HUES64 (cell line): ENCODE measurements around the gene RANBP6. TPM values are rescaled to one million over a fixed set of nuclear protein-coding genes. Genes with fewer than 3 reads are reported as not detected.
A peak's percentile ranks its signal among the peaks of the same experiment; 100 is the strongest.
"Not testable (repeated sequence)": the region's sequence is repeated elsewhere in the genome, so short reads cannot be mapped to it uniquely, and the experiment has no call there.

Experiments
- H3K27ac ChIP-seq: 2 replicates; pipeline ENCODE4 v1.7.0; 2013; ENCODE audit warnings: low read depth, low read length, inconsistent platforms
- H3K27me3 ChIP-seq: 2 replicates; pipeline ENCODE4 v1.6.1; 2013; ENCODE audit warnings: mild to moderate bottlenecking, low read length; ENCODE audit not compliant: insufficient read depth
- H3K36me3 ChIP-seq: 2 replicates; pipeline ENCODE4 v1.6.1; 2013; ENCODE audit warnings: mild to moderate bottlenecking, low read length; ENCODE audit not compliant: insufficient read depth
- H3K4me1 ChIP-seq: 2 replicates; pipeline ENCODE4 v1.6.1; 2013; ENCODE audit warnings: mild to moderate bottlenecking, low read length, moderate library complexity; ENCODE audit not compliant: insufficient read depth
- H3K4me3 ChIP-seq: 2 replicates; pipeline ENCODE4 v1.5.1; 2013; ENCODE audit warnings: mild to moderate bottlenecking, low read length, moderate library complexity
- H3K9ac ChIP-seq: 2 replicates; pipeline ENCODE4 v1.6.1; 2013; ENCODE audit warnings: mild to moderate bottlenecking, low read depth, low read length
- H3K9me3 ChIP-seq: 2 replicates; pipeline ENCODE4 v1.6.1; 2013; ENCODE audit warnings: low read depth, low read length; ENCODE audit not compliant: insufficient read depth
- WGBS: fragments of 150-250, 120-280 bp; methylation state at CpG from one replicate; pipeline ENCODE4 v1.1.7; 2013; ENCODE audit warnings: missing lambda C conversion rate; 5-methylcytosine and 5-hydroxymethylcytosine counted together
- polyA plus RNA-seq, 2 experiments: library from polyadenylated mRNA; stranded (reverse); fragments of 50-300 nt; gene quantifications; one replicate each; pipeline ENCODE4 v1.2.3, GENCODE V29; 2013

Gene RANBP6
- polyA plus RNA-seq (2013, experiment 1 of 2), result 16.8 TPM
- polyA plus RNA-seq (2013, experiment 2 of 2), result 17.0 TPM

DNA sequence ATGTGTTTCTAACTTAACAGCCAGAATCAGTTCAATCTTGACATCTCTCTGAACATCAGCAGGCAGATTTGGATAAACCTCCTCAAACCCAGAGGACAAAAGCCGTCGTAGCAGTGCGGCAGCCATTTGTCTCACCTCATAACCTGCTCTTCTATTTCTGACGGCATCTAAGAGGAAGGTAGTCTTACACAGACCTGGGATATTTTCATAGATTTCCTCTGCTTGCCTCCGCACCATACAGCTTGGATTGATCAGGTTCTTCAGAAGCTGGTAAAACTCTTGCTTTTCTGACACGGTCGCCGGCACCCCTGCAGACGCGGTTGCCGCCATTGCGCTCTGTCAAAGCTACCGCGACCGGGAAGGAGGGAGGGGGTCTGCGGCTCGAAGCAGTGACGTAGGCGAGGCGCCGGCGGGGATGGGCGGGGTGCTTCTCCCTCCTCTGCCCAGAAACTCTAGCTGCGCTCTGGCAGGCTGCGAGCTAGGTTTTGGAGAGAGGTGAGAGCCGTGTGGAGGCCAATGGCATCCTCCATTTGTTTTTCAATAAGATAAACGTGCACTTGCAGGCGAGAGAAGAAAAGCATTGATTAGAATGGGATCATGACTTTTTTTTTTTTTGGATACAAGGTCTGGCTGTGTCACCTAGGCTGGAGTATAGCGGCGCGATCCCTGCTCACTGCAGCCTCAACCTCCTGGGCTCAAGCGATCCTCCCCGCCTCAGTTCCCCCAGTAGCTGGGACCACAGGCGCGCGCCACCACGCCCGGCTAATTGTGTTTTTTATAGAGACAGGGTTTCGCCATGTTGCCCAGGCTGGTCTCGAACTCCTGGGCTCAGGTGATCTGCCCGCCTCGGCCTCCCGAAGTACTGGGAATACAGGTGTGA, at the start of gene RANBP6:
Gene RANBP6 (minus strand): TSS at position 347 of the 880 bp plus-strand sequence. CDS start 17 bp downstream, at position 330.
- H3K27ac ChIP-seq, result peak within 1 kb of the TSS; percentile 74
- H3K9ac ChIP-seq, result peak within 1 kb of the TSS; percentile 95
- H3K9me3 ChIP-seq, result no peaks in the 10 kb centered on the region
- peak within 1 kb of the TSS; percentile 95 for H3K4me3 ChIP-seq
- WGBS, result 28% methylated on average over 43 of the region's 43 CpGs
- H3K36me3 ChIP-seq, result peaks cover 35% of the 10 kb centered on the region
- H3K27me3 ChIP-seq, result no peaks in the 10 kb centered on the region
- peaks cover 5% of the 10 kb centered on the region; the same call in 1 of the 2 replicates for H3K4me1 ChIP-seq

DNA sequence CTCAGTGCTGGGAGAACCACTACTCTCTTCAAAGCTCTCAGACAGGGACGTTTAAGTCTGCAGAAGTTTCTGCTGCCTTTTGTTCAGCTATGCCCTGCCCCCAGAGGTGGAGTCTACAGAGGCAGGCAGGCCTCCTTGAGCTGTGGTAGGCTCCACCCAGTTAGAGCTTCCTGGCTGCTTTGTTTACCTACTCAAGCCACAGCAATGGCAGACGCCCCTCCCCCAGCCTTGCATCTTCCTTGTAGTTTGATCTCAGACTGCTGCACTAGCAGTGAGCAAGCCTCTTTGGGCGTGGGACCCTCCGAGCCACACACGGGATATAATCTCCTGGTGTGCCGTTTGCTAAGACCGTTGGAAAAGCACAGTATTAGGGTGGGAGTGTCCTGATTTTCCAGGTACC, 47.7 kb upstream of the RANBP6 start:
- H3K9ac ChIP-seq, H3K36me3 ChIP-seq, H3K4me1 ChIP-seq, H3K27ac ChIP-seq, H3K27me3 ChIP-seq, H3K4me3 ChIP-seq: not testable (repeated sequence)
- 93% methylated on average over 7 of the region's 7 CpGs for WGBS
- peaks cover 17% of the 10 kb centered on the region for H3K9me3 ChIP-seq

DNA sequence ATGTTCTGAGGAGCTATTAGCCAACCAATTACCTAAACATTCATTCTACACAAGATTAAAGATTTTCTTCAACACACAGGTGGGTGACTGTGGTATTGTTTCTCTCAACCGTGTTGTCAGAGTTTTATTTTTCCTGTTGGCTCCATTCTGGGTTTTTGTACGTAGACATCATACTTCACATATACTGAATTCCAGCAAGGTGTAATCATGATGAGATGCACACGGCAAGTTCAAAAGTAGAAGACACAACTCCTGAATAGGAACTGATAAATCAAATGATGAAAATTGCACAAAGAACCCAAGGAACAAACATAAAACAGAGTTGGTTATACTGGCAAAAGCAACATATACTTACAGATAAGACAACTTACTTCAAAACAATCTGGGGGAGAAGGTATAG, 40.2 kb upstream of the RANBP6 start:
- Histone ChIP-seq H3K4me1 (no peaks in the 10 kb centered on the region), H3K36me3 (no peaks in the 10 kb centered on the region), H3K27ac (no peak overlapping the region), H3K27me3 (no peaks in the 10 kb centered on the region), H3K9ac (no peak overlapping the region), H3K9me3 (no peaks in the 10 kb centered on the region), H3K4me3 (no peak overlapping the region)
- WGBS, result 100% methylated on average over 3 of the region's 3 CpGs

DNA sequence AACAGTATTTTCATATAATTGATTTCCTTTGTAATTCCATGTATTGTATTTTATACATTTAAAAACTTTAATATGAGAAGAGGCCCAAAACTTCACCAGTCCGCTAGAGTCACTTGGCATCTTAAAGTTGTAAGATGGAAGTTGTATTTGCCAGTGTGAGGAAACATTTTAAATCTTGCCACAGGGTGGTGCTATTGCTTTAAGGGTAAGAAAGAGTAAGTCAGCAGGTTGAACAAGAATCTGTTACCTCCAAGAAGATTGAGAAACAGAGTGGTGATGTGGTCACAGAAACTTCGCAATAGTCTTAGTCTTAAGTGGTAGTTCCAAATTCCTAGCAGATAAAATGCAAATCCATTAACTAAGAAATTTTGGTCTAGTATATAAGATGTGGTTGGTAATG, 39.8 kb upstream of the RANBP6 start:
- H3K27me3 ChIP-seq, result no peaks in the 10 kb centered on the region
- no peak overlapping the region for H3K27ac ChIP-seq
- 76% methylated on average over 2 of the region's 2 CpGs for WGBS
- H3K9me3 ChIP-seq, result no peaks in the 10 kb centered on the region
- no peak overlapping the region for H3K4me3 ChIP-seq
- no peaks in the 10 kb centered on the region for H3K36me3 ChIP-seq
- no peaks in the 10 kb centered on the region for H3K4me1 ChIP-seq
- no peak overlapping the region for H3K9ac ChIP-seq

DNA sequence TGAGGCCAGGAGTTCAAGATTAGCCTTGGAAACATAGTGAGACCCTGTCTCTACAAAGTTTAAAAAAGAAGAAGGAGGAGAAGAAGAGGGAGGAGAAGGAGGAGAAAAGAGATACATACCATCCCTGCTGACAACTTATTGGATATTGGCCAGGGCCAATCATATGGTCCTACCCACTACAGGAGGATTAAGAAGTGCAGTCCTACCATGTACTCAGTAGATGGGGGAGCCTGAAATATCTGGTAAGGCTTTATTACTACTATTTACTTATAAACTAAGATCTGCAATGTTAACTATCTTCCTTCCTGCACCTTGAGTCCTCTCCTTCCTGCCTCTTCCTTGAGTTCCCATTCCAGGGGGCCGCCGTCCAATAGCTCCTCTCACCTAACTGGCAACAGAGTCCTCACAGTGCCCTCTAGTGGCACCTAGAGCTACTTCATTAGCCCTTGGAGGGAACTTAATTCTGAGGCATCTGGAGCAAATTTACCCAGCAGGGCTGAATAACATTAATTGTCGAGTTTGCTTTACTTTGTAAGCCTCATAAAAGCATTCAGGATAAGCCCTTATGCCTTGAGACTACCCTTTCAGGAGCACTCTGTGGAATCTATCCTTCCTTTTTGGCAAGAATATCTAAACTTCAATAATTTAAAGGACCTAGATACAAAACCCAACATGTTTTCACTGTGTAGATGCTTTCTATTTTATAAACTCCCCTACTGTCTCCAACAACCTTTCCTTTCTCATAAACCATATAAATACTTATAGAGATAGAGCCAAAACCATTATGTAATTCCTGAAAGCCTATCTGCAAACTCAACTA, 39.1 kb upstream of the RANBP6 start:
- no peaks in the 10 kb centered on the region for H3K27me3 ChIP-seq
- 33% methylated on average over 3 of the region's 3 CpGs for WGBS
- no peaks in the 10 kb centered on the region for H3K4me1 ChIP-seq
- H3K9ac ChIP-seq, result no peak overlapping the region
- no peak overlapping the region for H3K4me3 ChIP-seq
- no peak overlapping the region for H3K27ac ChIP-seq
- H3K36me3 ChIP-seq, result no peaks in the 10 kb centered on the region
- H3K9me3 ChIP-seq, result no peaks in the 10 kb centered on the region

DNA sequence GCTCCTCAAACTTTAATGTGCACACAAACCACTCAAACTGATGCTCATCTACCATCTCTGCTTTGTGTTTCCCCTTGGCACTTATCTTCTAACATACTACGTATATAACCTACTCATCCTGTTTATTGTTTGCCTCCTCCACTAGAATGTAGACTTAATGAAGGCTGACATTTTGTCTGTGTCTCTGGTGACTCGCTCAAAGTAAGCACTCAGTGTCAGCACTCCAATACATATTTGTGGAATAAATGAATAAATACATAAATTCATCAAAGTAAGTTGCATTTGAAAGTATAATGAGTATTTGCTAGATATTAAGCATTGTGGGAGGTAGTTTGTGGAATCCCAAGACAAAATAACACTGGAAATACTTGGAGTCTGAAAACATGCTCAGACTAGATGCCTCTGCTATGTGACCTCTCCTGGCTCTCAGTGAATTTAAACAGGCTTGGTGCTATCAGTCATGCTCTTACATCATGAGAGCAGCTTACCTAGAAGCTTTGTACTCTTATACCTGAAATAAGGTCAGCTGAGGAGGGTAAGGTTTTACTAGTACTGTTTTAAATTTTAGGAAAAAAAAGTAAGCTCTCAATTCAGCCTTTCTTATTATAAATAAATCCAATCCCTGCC, 37.0 kb upstream of the RANBP6 start:
- H3K27ac ChIP-seq, result no peak overlapping the region
- 98% methylated on average over 2 of the region's 2 CpGs for WGBS

DNA sequence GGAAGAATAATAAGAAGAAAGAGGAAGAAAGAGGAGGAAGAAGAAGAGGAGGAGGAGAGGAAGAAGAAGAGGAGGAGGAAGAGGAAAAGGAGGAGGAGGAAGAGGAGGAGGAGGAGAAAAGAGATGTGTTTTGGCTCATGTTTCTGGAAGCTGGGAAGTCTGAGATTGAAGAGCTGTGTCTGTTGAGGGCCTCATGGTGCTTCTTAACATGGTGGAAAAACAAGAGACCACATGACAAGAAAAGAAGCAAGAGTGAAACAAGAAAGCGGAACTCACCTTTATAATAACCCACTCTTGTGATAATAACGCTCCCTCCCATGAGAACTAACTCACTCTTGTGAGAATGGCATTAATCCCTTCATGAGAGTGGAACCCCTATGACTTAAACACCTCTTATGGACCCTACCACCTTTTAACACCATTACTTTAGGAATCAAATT, 36.1 kb upstream of the RANBP6 start:
- Histone ChIP-seq H3K9ac (no peak overlapping the region), H3K27me3 (no peaks in the 10 kb centered on the region), H3K4me1 (no peaks in the 10 kb centered on the region), H3K36me3 (no peaks in the 10 kb centered on the region), H3K9me3 (no peaks in the 10 kb centered on the region), H3K27ac (no peak overlapping the region), H3K4me3 (no peak overlapping the region)
- WGBS, result 93% methylated on average over 2 of the region's 2 CpGs

More for the DNA sequence above, 37.0 kb upstream of the RANBP6 start:
- H3K4me1 ChIP-seq, result no peaks in the 10 kb centered on the region
- no peak overlapping the region for H3K4me3 ChIP-seq
- no peak overlapping the region for H3K9ac ChIP-seq
- no peaks in the 10 kb centered on the region for H3K27me3 ChIP-seq
- no peaks in the 10 kb centered on the region for H3K9me3 ChIP-seq
- H3K36me3 ChIP-seq, result no peaks in the 10 kb centered on the region

DNA sequence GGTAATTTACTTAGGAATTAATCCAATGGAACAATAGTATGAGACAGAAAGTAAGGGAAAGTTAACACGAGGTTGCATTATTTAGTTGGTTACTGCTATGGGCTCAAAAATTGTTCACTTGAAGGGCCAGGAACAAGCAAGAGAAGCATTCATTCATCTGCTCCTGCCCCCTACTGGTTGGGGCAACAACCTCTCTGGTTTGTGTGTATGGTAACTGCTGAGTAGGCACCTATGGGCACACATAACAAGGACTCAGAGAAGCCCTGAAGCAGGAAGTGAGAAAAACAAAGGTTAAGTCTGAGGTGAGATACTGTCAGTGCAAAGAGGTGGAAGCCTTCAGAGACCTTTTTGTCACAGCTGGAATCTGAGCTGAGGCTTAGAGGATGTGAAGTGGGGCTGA, 34.4 kb upstream of the RANBP6 start:
- Histone ChIP-seq H3K9ac (no peak overlapping the region), H3K27ac (no peak overlapping the region), H3K9me3 (no peaks in the 10 kb centered on the region), H3K36me3 (no peaks in the 10 kb centered on the region), H3K4me3 (no peak overlapping the region), H3K27me3 (no peaks in the 10 kb centered on the region), H3K4me1 (no peaks in the 10 kb centered on the region)
- 85% methylated on average over 1 of the region's 1 CpG for WGBS

DNA sequence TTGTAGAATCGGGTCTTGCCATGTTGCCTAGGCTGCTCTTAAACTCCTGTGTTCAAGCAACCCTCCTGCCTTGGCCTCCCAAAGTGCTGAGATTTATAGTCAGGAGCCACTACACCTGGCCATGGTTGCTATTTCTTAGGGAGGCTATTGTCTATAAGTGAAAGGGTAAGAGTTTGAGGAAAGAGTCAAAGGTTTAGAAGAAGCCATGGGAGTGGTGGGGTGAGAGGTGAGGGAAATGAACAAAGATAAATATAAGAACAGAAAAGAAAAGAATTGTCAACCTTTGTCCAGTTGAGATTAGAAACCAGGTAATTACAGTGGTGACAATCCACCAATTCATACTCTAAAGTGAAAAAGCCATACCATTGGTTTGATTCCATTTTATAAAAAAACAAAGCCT, 32.6 kb upstream of the RANBP6 start:
- no peak overlapping the region for H3K9ac ChIP-seq
- H3K27me3 ChIP-seq, result no peaks in the 10 kb centered on the region
- no peak overlapping the region for H3K4me3 ChIP-seq
- 88% methylated on average over 1 of the region's 1 CpG for WGBS
- no peaks in the 10 kb centered on the region for H3K36me3 ChIP-seq
- no peaks in the 10 kb centered on the region for H3K4me1 ChIP-seq
- H3K27ac ChIP-seq, result no peak overlapping the region
- H3K9me3 ChIP-seq, result no peaks in the 10 kb centered on the region

DNA sequence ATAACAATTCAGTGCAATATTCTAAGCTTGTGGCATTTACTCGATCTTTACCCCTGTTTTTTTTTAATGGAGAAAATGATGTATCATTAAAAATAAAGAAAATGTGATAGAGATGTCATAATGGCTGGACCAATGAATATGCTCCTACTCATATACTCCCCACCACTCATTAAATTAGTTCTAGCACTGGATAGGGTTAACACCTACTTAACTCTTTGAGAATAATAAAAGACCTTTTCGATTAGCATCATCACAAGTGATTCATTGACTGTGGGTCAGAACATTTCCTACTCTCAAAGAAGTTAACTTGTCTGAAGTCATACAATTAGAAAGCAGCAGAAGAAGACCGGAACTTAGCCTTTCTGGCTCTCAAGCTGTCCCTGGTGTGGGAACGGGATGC, 31.6 kb upstream of the RANBP6 start:
- no peaks in the 10 kb centered on the region for H3K4me1 ChIP-seq
- no peaks in the 10 kb centered on the region for H3K9me3 ChIP-seq
- no peaks in the 10 kb centered on the region for H3K36me3 ChIP-seq
- 94% methylated on average over 3 of the region's 4 CpGs for WGBS
- H3K9ac ChIP-seq, result no peak overlapping the region
- H3K27me3 ChIP-seq, result no peaks in the 10 kb centered on the region
- no peak overlapping the region for H3K4me3 ChIP-seq
- no peak overlapping the region for H3K27ac ChIP-seq

DNA sequence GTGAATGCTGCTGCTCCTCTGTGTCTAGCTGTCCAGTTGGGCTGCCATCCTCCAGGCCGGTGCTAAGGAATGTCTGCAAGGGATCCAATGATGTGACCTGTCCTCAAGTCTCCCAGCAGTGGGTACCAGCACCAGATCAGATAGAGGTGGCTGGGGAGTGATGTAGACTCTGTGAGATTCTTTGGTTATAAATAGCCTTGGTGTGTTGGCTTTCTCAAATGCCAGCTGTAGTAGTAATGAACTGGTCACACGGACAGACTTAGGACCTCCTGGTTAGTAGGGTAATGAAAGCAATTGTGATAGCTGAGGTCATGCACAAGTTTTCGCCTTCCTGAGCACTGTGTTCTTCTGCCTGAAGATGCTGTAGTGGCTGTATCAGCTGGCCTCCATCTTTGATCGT, 29.9 kb upstream of the RANBP6 start:
- no peaks in the 10 kb centered on the region for H3K36me3 ChIP-seq
- H3K4me1 ChIP-seq, result no peaks in the 10 kb centered on the region
- no peak overlapping the region for H3K4me3 ChIP-seq
- H3K27me3 ChIP-seq, result no peaks in the 10 kb centered on the region
- H3K9ac ChIP-seq, result no peak overlapping the region
- no peaks in the 10 kb centered on the region for H3K9me3 ChIP-seq
- H3K27ac ChIP-seq, result no peak overlapping the region
- 93% methylated on average over 4 of the region's 4 CpGs for WGBS
